Measurements from ENCODE around the gene DPH5.
"Not testable (repeated sequence)": the region's sequence is repeated elsewhere in the genome, so short reads cannot be mapped to it uniquely, and the experiment has no call there.

Gene DPH5

GRCh38 chr1:101025657-101026429, at the start of gene DPH5:
TSS of gene DPH5 (minus strand) at chr1:101025784. CDS start at chr1:101025443, 341 bp downstream.
- DNase-seq (ENCODE audit: low read depth): peak; percentile 80

GRCh38 chr1:101073836-101074235, 48.3 kb upstream of the DPH5 start:
- no peak for DNase-seq (ENCODE audit: low read depth)

- DNase-seq (ENCODE audit: low read depth): peak; percentile 82
Measured at GRCh38 chr1:101071470-101071891, 45.9 kb upstream of the DPH5 start.

DNA sequence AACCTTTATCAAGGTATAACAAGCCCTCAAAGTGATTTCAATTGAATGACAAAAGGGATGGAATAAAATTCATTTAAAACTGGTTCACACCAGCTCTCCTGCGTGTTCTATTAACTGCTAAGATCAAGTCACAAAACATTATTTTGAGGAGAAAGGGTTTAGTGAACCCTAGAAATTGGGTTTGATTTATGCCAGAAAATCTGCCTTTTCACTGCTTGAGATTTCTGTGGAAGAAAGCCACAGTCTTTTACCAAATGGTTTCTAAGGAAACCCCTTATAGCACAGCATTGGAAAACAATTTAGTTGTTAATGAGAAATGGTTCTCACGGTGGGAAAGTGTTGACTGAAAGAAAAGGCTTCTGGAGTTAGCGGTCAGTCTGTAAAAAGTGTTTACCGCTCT, 43.6 kb upstream of the DPH5 start:
- DNase-seq (ENCODE audit: low read depth): no peak

DNA sequence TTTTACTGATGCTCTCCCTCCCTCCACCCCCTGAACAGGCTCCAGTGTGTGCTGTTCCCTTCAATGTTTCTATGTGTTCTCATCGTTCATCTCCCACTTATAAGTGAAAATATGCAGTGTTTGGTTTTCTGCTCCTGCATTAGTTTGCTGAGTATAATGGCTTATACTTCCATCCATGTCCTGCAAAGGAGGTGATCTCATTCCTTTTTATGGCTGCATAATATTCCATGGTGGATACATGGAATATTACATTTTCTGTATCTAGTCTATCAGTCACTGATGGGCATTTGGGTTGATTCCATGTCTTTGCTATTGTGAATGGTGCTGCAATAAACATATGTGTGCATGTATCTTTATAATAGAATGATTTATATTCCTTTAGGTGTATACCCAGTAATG, 41.4 kb upstream of the DPH5 start:
- DNase-seq (ENCODE audit: low read depth): not testable (repeated sequence)

GRCh38 chr1:101066260-101066936, 40.8 kb upstream of the DPH5 start:
- DNase-seq (ENCODE audit: low read depth): no peak

- no peak for DNase-seq (ENCODE audit: low read depth)
Measured at GRCh38 chr1:101065575-101065974, 40.0 kb upstream of the DPH5 start.

GRCh38 chr1:101064697-101065096, 39.1 kb upstream of the DPH5 start:
- no peak for DNase-seq (ENCODE audit: low read depth)

DNA sequence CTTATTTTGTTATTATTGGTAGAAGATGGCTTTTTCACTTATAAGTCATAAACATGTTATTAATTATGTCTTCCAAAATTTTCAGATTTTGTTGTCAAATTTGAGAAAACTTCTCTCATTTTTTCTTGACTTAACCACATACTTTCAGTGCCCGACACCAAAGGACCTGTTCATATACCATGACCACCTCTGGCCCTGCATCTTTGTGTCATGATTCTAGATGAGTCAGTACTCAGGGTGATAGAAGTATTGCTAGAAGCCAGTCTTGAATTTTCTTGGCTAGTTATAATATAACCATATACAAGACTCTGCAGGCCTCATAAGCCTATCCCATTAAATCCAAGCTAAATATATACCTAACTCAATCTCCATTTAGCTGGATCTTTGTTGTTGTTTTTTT, 35.4 kb upstream of the DPH5 start:
- no peak for DNase-seq (ENCODE audit: low read depth)

DNA sequence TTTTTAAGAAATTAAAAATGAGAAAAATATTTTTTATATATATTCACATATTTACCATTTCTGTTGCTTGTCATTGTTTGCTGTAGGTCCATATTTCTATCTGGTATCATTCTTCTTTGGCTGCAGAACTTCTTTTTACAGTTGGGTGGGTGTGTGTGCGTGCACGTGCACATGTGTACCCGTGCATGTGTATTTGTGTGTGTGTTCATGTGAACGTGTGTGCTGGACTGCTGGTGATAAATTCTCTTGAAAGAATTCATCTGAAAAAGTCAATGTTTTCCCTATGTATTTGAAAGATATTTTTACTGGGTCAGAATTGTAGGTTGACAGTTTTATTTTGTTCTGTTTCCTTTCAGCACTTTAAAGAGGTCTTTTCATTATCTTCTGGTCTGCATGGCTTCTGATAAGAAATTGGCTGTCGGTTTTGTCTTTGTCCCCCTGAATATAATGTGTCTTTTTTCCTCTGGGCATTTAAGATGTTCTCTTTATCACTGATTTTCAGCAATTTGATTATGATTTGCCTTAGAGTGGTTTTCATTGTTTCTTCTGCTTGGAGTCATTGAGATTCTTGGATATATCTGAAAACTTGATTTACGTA, 34.5 kb upstream of the DPH5 start:
- no peak for DNase-seq (ENCODE audit: low read depth)

- no peak for DNase-seq (ENCODE audit: low read depth)
Measured at GRCh38 chr1:101055623-101056022, 30.0 kb upstream of the DPH5 start.

GRCh38 chr1:101051688-101052638, 26.4 kb upstream of the DPH5 start:
- no peak for DNase-seq (ENCODE audit: low read depth)

GRCh38 chr1:101050869-101051268, 25.3 kb upstream of the DPH5 start:
- DNase-seq (ENCODE audit: low read depth): no peak

DNA sequence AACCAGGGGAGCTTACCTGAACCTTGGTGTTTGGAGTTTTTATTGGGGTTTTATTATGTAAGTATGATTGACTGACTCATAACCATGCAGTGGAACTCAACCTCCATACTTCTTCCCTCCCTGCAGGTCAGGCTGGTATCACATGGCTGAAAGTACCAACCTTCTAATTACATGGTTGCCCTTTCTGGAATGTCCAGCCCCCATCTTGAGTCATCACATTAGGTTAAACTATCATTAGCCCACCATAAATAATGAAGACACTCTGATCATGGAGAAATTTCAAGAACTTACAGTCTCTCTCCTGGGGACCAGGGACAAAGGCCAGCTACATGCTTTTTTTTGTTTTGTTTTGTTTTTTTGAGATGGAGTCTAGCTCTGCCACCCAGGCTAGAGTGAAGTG, 19.2 kb upstream of the DPH5 start:
- no peak for DNase-seq (ENCODE audit: low read depth)

DNA sequence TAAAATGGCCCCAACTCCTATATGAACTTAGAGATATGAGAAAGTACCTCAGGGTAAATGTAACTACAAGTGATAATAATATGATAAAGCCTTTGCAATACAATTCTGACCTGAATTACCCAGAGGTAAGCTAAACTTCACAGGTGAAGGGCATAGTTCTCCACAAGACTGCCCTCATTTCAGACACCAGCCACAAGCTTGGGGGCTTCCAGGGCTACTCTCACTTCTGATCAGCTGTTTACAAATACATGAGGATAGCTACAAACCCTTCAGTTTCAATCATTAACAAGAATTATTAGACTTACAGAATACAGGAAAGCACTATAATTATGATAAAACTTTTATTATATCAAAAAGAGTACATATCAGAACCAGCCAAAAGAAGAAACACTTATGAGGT, 18.7 kb upstream of the DPH5 start:
- no peak for DNase-seq (ENCODE audit: low read depth)

GRCh38 chr1:101043776-101044175, 18.2 kb upstream of the DPH5 start:
- DNase-seq (ENCODE audit: low read depth): no peak

- no peak for DNase-seq (ENCODE audit: low read depth)
Measured at GRCh38 chr1:101041300-101041699, 15.7 kb upstream of the DPH5 start.

DNA sequence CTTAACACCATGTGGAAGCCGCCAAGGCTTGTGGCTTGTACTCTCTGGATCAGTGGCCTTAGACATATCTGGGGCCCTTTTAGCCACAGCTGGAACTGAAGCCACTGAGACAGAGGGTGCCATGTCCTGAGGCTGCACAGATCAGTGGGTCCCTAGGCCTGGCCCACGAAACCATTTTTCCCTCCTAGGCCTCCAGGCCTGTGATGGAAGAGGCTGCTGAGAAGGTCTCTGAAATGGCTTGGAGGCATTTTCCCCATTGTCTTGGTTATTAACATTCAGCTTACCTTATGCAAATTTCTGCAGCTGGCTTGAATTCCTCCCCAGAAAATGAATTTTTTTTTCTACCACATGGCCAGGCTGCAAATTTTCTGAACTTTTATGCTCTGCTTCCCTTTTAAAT, 15.1 kb upstream of the DPH5 start:
- DNase-seq (ENCODE audit: low read depth): no peak

GRCh38 chr1:101039245-101039644, 13.7 kb upstream of the DPH5 start:
- DNase-seq (ENCODE audit: low read depth): no peak

DNA sequence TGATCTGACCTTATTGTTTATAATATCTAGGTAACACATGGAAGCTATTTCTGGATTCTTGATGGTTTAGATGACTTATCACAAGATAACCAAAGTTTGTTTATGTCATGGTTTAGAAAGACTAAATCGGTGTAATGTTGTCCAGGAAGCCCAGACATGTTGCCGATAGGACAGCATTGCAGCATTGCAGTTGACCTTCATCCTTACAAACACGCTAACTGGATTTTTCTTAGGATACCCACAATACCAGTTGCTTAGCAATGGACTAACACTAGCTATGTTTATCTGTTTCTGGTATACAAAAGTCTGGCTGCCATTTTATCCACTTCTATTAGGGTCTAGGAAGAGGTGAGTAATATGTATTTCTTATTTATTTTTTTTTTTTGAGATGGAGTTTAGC, 11.7 kb upstream of the DPH5 start:
- DNase-seq (ENCODE audit: low read depth): no peak

- DNase-seq (ENCODE audit: low read depth): no peak
Measured at GRCh38 chr1:101033017-101033416, 7.4 kb upstream of the DPH5 start.

DNA sequence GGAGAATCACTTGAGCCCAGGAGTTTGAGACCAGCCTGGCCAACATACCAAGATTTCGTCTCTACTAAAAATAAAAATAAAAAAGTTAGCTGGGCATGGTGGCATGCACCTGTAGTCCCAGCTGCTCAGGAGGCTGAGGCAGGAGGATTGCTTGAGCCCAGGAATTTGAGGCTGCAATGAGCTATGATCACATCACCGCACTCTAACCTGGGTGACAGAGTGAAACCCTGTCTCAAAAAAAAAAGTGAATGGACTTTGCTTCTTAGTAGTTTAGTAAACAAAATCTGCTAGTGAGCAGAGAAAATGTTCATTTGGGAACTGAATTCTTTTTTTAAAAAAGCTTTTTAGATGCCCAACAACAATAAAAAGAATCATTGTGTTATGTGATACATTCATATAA, 6.5 kb upstream of the DPH5 start:
- not testable (repeated sequence) for DNase-seq (ENCODE audit: low read depth)

All from CMK (cell line).